Measurements from ENCODE around the gene CCR6.
"Not testable (repeated sequence)": the region's sequence is repeated elsewhere in the genome, so short reads cannot be mapped to it uniquely, and the experiment has no call there.

Gene CCR6

GRCh38 chr6:167145461-167145860 lies 22.6 kb downstream of the CCR6 start:
- DNase-seq, result no peak

GRCh38 chr6:167146135-167146534 lies 23.2 kb downstream of the CCR6 start:
- no peak for DNase-seq

GRCh38 chr6:167146977-167147376 lies 24.1 kb downstream of the CCR6 start:
- DNase-seq, result no peak

GRCh38 chr6:167148021-167148420 lies 25.1 kb downstream of the CCR6 start:
- DNase-seq, result no peak

GRCh38 chr6:167148997-167149396 lies 26.1 kb downstream of the CCR6 start:
- DNase-seq, result no peak

GRCh38 chr6:167150941-167151549 lies 28.1 kb downstream of the CCR6 start:
- DNase-seq, result no peak

- DNase-seq, result no peak
These were observed 28.8 kb downstream of the CCR6 start for GRCh38 chr6:167151648-167152047.

- no peak for DNase-seq
These were observed 30.0 kb downstream of the CCR6 start for GRCh38 chr6:167152862-167153261.

- DNase-seq, result no peak
These were observed 30.6 kb downstream of the CCR6 start for GRCh38 chr6:167153521-167153959.

- no peak for DNase-seq
These were observed 31.4 kb downstream of the CCR6 start for GRCh38 chr6:167154291-167154690.

- DNase-seq, result no peak
These were observed 32.0 kb downstream of the CCR6 start for GRCh38 chr6:167154895-167155294.

GRCh38 chr6:167157414-167157813 lies 34.5 kb downstream of the CCR6 start:
- DNase-seq, result no peak

- DNase-seq, result no peak
These were observed 35.0 kb downstream of the CCR6 start, which contains the start of gene GPR31 for GRCh38 chr6:167157863-167158262. TSS of gene GPR31 (minus strand) at chr6:167157980. CDS start at chr6:167157831, 149 bp downstream.

- DNase-seq, result no peak
These were observed 39.1 kb downstream of the CCR6 start for GRCh38 chr6:167161851-167162467.

- DNase-seq, result no peak
These were observed 39.7 kb downstream of the CCR6 start for GRCh38 chr6:167162591-167162990.

GRCh38 chr6:167163476-167164011 lies 40.6 kb downstream of the CCR6 start:
- DNase-seq, result no peak

- no peak for DNase-seq
These were observed 41.4 kb downstream of the CCR6 start for GRCh38 chr6:167164261-167164660.

- no peak for DNase-seq
These were observed 43.1 kb downstream of the CCR6 start for GRCh38 chr6:167165858-167166471.

GRCh38 chr6:167167699-167168098 lies 44.8 kb downstream of the CCR6 start:
- not testable (repeated sequence) for DNase-seq

GRCh38 chr6:167168296-167168695 lies 45.4 kb downstream of the CCR6 start:
- not testable (repeated sequence) for DNase-seq

- DNase-seq, result not testable (repeated sequence)
These were observed 47.0 kb downstream of the CCR6 start for GRCh38 chr6:167169867-167170266.

GRCh38 chr6:167171300-167171699 lies 48.4 kb downstream of the CCR6 start:
- DNase-seq, result not testable (repeated sequence)

- DNase-seq, result not testable (repeated sequence)
These were observed 49.1 kb downstream of the CCR6 start for GRCh38 chr6:167172011-167172410.

GRCh38 chr6:167177271-167177670 lies 54.4 kb downstream of the CCR6 start:
- DNase-seq, result not testable (repeated sequence)
